Measurements from ENCODE around the gene FRG2. TPM values are rescaled to one million over a fixed set of nuclear protein-coding genes. Genes with fewer than 3 reads are reported as not detected.

The FRG2 gene
- total RNA-seq, 1 experiment from 2014 or later = not detected

- Histone ChIP-seq H4K91ac (ENCODE audit: insufficient read length, low read depth, low read length) (no peak overlapping the region), H4K20me1 (ENCODE audit: control insufficient read depth, insufficient read depth, insufficient read length) (no peaks in the 10 kb centered on the region), H2AK5ac (ENCODE audit: insufficient read length, low read length) (no peak overlapping the region), H2BK15ac (ENCODE audit: low read depth, low read length) (no peak overlapping the region), H3K23ac (ENCODE audit: insufficient read length, low read depth, low read length) (no peak overlapping the region), H3K14ac (ENCODE audit: insufficient read depth, low read length) (no peak overlapping the region), H3K9ac (ENCODE audit: extremely low read depth, insufficient read length, low read length) (no peak overlapping the region), H2BK20ac (ENCODE audit: low read depth, low read length, poor library complexity, severe bottlenecking) (no peak overlapping the region), H3K18ac (ENCODE audit: insufficient read length, low read depth, low read length) (no peak overlapping the region), H2BK12ac (ENCODE audit: insufficient read length, low read depth, low read length) (no peak overlapping the region), H3K79me1 (ENCODE audit: insufficient read depth, low read depth, low read length, poor library complexity, severe bottlenecking) (no peaks in the 10 kb centered on the region), H3T11ph (ENCODE audit: low read length) (no peak overlapping the region), H3K4me1 (ENCODE audit: insufficient read depth, low read length) (no peaks in the 10 kb centered on the region), H4K8ac (replicated peaks; ENCODE audit: insufficient read length, low read depth, low read length) (no peak overlapping the region), H3K27ac (ENCODE audit: insufficient read length, low read depth, low read length) (no peak overlapping the region), H3K23me2 (ENCODE audit: insufficient read length, low read depth, low read length, poor library complexity, severe bottlenecking) (peaks cover 8% of the 10 kb centered on the region), H3K27me3 (ENCODE audit: insufficient read depth, low read length) (peaks cover 45% of the 10 kb centered on the region), H3K9me3 (ENCODE audit: control insufficient read depth, low read depth, low read length) (peaks cover 38% of the 10 kb centered on the region), H3K56ac (ENCODE audit: insufficient read length, low read depth, low read length) (no peak overlapping the region), H3K79me2 (ENCODE audit: insufficient read depth, low read length) (no peaks in the 10 kb centered on the region), H3K4me2 (ENCODE audit: insufficient read depth, insufficient read length, low read length) (no peak overlapping the region), H4K5ac (ENCODE audit: insufficient read length, low read depth, low read length) (no peak overlapping the region), H2BK5ac (ENCODE audit: insufficient read length, low read length) (no peak overlapping the region), H2BK120ac (ENCODE audit: low read depth, low read length, poor library complexity, severe bottlenecking) (no peak overlapping the region), H2AFZ (ENCODE audit: low read length) (no peak overlapping the region), H3K4ac (ENCODE audit: low read depth, low read length) (no peak overlapping the region)
- no CpG with 5 or more reads among the region's 43 CpGs for WGBS (ENCODE audit: extremely low coverage, insufficient read length, low lambda C conversion rate)
- Mint-ChIP-seq H3K27ac (no peak overlapping the region), H3K27me3 (ENCODE audit: low read depth) (peaks cover 6% of the 10 kb centered on the region), H3K36me3 (ENCODE audit: insufficient read depth in 1 of 3, low read depth in 3 of 3) (peaks cover 31 to 47% (median 33%) of the 10 kb centered on the region in 3 experiments), H3K4me3 (no peak overlapping the region; a peak in 1 of 5 replicates), H3K4me1 (no peaks in the 10 kb centered on the region), H3K9me3 (peaks cover 80 to 93% of the 10 kb centered on the region in 2 experiments)
- TF ChIP-seq, protein P1, sequence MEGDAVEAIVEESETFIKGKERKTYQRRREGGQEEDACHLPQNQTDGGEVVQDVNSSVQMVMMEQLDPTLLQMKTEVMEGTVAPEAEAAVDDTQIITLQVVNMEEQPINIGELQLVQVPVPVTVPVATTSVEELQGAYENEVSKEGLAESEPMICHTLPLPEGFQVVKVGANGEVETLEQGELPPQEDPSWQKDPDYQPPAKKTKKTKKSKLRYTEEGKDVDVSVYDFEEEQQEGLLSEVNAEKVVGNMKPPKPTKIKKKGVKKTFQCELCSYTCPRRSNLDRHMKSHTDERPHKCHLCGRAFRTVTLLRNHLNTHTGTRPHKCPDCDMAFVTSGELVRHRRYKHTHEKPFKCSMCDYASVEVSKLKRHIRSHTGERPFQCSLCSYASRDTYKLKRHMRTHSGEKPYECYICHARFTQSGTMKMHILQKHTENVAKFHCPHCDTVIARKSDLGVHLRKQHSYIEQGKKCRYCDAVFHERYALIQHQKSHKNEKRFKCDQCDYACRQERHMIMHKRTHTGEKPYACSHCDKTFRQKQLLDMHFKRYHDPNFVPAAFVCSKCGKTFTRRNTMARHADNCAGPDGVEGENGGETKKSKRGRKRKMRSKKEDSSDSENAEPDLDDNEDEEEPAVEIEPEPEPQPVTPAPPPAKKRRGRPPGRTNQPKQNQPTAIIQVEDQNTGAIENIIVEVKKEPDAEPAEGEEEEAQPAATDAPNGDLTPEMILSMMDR (conservative IDR thresholded peaks at IDR 0.05) = no peak
- DNase-seq = peak; percentile 25
These were observed 10.4 kb downstream of the FRG2 start for GRCh38 chr4:190016369-190017289.

Measured in H9 (cell line).